Stomach (tissue), 4 donors: ENCODE results near the gene HDAC11.

ENCODE experiments used
- POLR2A ChIP-seq, 4 donors: fragments of 450-650 bp; IDR thresholded peaks; one replicate each; pipeline ENCODE4 v1.6.1; 2016; ENCODE audit warnings: antibody characterized with exemption in 4 of 4, control low read depth in 2 of 4, mild to moderate bottlenecking in 1 of 4, moderate library complexity in 1 of 4
- TF ChIP-seq, protein P1 (sequence below), 7 experiments: fragments of 450-650 bp in 4 of 7; fragments of 200-600 bp in 3 of 7; sonication (generic) in 3 of 7; IDR thresholded peaks; one replicate each; pipeline ENCODE4 v1.5.1; 2016 to 2019; ENCODE audit warnings: antibody characterized with exemption in 7 of 7, control low read depth in 2 of 7, mild to moderate bottlenecking in 1 of 7

DNA sequence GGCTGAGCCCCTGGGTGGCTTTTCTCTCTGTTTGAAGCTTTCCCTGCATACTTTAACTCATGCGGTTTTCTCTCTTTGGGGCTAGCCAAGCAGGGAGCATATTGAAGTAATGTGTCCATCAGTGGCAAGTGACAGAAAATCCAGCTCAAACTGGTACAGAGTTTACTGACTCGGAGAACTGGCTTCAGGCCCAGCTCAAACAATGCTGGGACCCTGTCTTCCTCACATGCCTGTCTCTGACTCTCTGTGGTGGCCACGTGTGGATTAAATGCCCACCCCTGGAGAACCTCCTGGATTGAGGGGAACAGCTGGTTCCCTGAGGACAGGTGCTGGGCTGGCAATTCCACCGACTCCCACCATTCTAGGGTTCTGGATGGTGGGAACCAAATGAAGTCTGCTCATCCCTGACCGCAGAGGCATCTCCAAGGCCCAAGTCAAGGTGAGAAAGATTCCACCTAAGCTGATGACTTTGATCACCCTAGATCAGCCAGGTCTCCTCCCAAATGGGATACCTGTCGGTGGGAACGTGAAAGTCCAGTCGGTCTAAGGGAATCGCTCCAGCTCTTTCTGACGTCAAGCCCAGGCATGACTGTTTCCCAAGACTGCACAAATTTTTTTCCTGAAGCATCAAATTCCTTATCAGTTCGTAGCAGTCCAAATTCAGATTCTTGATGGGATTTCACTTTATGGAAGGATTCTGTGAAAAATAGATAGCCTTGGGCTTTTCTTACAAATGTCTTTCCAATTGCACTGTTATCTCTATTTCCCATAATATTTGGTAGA lies 16.3 kb upstream of the HDAC11 start:
- no peak for TF ChIP-seq POLR2A (IDR thresholded peaks at IDR 0.05)
- TF ChIP-seq, protein P1, sequence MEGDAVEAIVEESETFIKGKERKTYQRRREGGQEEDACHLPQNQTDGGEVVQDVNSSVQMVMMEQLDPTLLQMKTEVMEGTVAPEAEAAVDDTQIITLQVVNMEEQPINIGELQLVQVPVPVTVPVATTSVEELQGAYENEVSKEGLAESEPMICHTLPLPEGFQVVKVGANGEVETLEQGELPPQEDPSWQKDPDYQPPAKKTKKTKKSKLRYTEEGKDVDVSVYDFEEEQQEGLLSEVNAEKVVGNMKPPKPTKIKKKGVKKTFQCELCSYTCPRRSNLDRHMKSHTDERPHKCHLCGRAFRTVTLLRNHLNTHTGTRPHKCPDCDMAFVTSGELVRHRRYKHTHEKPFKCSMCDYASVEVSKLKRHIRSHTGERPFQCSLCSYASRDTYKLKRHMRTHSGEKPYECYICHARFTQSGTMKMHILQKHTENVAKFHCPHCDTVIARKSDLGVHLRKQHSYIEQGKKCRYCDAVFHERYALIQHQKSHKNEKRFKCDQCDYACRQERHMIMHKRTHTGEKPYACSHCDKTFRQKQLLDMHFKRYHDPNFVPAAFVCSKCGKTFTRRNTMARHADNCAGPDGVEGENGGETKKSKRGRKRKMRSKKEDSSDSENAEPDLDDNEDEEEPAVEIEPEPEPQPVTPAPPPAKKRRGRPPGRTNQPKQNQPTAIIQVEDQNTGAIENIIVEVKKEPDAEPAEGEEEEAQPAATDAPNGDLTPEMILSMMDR (IDR thresholded peaks at IDR 0.05) = no peak
